CD4-positive, alpha-beta T cell treated with Interleukin-17A for 4 hours (primary cell): ENCODE data around the gene NEAT1.
A peak's percentile ranks its signal among the peaks of the same experiment; 100 is the strongest.

Experiments
- DNase-seq: peaks from one replicate; pipeline ENCODE4 v3.0.0-alpha.2; 2020; ENCODE audit warnings: mixed read lengths

The NEAT1 gene

DNA sequence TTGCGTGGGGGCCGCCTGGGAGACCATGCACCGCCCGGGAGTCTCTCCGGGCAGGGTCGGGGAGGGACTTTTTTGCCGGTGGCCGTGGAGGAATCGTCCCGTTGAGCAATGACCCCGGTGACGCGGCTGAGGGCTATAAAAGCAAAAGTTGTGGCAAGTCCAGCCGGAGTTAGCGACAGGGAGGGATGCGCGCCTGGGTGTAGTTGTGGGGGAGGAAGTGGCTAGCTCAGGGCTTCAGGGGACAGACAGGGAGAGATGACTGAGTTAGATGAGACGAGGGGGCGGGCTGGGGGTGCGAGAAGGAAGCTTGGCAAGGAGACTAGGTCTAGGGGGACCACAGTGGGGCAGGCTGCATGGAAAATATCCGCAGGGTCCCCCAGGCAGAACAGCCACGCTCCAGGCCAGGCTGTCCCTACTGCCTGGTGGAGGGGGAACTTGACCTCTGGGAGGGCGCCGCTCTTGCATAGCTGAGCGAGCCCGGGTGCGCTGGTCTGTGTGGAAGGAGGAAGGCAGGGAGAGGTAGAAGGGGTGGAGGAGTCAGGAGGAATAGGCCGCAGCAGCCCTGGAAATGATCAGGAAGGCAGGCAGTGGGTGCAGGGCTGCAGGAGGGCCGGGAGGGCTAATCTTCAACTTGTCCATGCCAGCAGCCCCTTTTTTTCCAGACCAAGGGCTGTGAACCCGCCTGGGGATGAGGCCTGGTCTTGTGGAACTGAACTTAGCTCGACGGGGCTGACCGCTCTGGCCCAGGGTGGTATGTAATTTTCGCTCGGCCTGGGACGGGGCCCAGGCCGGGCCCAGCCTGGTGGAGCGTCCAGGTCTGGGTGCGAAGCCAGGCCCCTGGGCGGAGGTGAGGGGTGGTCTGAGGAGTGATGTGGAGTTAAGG lies at the start of gene NEAT1:
Gene NEAT1 (plus strand): TSS at position 166 of the 883 bp plus-strand sequence.
- peak; percentile 92 for DNase-seq

DNA sequence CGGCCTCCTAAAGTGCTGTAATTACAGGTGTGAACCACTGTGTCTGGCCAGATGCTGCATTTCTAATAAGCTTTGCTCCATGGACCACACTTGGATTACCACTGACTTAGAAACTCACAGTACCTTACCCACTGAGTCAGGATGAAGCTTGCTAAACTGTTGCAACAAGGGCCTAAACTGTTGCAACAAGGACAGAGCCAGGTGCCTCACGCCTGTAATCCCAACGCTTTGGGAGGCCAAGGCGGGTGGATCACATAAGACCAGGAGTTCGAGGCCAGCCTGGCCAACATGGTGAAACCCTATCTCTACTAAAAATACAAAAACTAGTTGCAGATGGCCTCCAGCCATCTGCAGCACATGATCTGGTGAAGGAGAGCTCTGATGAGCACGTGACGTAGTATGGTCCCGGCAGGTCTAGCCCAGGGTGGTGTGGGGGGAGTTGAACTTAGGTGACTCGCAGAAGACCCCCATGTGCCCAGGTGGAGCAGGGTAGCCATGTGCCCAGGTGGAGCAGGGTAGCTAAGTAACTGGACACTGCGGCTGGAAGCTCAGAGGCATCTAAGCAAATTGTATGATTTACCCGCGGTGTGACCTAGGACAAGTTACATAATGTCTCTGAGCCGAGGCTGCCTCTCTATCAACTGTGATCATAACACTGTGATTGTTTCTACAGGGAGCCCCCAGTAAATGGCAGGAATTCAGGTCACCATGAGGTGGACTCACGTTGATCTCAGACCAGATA lies 48.6 kb upstream of the NEAT1 start:
- no peak for DNase-seq

DNA sequence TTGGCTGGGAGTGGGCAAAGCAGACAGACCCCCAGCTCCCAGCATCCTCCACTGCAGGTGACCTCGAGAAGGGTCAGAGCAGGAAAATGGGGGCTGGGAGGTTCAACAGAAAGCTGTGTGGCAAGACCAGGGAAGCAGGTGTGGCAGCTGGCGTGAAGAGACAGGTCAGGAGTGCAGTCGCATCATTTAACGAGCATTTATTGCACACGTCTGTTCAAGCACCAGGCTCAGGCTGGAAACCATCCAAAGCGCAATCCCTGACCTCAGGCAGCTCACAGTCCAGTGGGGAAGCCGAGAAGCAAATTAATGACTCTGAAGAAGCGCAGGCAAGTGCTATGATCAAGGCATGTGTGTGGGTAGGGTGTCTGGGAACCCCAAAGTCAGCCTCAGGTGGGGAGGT lies 47.6 kb upstream of the NEAT1 start:
- DNase-seq: no peak

DNA sequence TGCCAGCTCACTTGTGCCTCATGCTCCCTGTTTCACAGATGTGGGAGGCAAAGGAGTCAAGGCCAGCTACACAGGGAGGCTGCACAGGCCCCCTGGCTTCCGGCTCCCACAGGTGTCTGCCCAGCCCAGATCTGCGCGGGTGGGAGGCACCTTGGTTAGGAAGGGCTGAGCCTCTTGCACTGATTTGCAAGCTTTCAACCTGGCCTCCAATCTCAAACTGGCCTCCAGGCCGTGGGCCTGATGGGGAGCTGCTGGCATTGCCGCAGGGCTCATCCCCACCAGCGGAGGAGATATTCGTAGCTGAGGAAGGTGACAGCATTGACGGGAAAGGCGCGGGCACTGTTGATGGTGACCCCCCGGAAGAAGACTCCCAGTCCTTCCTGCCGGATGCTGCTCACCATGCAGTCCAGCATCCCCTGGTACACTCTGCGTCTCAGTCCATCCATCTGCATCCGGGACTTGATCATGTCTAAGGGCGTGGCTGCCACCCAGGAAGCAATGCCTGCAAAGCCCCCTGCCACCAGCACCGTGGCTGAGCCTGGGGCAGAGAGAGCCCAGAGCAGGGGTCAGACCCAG lies 46.4 kb upstream of the NEAT1 start:
- no peak for DNase-seq

DNA sequence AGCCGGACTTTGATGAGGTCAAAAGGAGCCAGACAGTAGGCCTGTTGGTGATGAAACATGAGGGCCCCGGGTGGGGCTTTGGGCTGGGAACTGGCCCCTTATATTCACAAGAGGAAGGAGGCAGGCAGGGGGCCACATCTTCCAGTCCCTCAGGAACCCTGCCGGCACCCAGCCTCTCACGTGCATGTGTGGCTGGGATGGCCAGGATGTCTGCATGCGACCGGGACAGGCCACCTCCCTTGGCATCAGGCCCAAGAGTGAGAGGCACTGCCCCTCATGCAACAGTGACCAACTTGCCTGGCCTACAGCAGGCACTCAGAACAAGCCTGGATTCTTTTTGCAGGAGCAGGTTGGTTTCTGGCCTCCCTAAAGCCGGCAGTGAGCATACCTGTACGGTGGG lies 45.6 kb upstream of the NEAT1 start:
- DNase-seq: no peak

DNA sequence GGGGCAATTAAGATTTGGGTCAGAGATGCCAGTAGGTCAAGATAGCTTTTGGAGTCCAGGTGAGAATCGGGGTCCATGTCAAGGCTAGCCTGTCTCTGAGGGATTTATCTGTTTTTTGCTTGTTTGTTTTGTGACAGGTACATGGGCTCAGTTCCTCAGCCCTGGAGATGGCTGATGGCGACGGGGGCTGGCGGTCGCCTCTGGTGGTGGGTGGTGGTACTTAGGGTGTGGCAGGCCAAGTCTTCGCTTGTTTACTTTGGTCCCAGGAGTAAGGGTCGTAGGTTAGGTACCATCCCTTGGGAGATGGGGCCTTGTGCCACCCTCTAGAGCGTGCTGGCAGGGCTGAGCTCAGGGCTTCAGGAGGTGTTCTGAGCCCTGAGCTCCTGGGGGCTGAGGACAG lies 44.8 kb upstream of the NEAT1 start:
- DNase-seq: no peak

DNA sequence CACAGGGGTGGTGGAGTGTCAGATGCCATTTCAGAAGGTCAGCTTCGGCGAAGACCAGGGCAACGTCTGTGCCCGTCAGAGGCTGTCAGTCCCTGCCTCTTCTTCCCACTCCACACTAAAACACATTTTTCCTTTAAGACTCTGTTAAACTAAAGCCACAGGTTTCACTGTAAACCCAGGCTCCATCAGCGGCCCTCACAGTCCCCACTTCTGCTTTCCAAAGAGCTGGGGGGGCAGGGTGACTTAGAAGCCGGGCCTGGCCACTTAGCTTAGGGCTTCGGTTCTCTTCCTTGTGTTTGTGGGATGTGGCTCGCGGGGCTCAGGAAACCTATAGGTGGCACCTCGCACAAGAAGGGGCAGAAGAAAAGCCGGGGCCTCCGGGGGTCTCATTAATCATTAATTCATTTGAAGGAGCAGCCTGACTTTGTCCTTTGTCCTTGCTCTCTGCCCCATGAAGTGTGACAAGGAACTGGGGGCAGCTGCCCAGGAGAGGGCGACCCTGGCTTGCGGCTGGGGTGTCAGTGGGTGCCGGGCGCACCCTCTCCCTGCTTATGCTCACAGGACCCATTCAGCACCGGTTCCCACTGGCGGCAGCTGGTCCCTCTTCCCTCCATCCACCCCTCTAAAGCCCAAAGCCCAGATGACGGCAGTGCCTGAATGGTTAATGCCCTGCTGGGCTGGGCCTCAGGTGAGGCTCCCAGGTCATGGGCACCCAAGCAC lies 44.2 kb upstream of the NEAT1 start:
- DNase-seq: peak; percentile 32

DNA sequence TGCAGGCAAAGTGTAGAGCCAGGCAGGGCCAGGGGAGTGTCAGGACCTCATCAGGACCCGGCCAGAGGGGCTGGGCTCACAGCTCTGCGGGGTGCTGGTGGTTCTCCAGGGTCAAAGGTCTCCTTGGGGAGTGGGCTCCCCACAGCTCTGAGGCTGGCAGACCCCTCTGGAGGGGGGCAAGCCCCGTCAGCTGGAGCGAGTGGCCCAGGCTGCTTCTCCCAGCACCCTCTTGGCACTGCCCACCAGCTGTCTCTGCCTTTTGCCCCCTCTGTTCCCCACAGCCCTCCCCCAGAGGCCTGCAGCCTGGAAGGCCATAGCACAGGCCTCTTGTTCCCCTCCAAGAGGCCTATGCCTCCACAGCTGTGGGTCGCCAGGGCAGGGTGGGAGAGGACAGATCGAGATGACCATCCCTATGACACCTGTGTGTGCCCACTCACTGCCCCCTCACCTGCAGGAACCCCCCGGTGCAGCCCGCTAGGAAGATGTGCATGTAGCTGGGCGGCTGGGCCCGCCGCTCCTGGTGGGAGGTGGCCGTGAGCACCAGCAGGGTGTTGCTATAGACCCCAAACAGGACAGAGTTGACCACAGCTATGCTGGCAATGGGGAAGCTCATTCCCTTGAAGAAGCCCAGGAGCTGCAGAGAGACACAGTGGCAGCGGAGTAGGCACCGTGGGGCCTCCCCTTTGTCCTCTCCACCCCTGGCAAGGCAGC lies 43.5 kb upstream of the NEAT1 start:
- DNase-seq: no peak

DNA sequence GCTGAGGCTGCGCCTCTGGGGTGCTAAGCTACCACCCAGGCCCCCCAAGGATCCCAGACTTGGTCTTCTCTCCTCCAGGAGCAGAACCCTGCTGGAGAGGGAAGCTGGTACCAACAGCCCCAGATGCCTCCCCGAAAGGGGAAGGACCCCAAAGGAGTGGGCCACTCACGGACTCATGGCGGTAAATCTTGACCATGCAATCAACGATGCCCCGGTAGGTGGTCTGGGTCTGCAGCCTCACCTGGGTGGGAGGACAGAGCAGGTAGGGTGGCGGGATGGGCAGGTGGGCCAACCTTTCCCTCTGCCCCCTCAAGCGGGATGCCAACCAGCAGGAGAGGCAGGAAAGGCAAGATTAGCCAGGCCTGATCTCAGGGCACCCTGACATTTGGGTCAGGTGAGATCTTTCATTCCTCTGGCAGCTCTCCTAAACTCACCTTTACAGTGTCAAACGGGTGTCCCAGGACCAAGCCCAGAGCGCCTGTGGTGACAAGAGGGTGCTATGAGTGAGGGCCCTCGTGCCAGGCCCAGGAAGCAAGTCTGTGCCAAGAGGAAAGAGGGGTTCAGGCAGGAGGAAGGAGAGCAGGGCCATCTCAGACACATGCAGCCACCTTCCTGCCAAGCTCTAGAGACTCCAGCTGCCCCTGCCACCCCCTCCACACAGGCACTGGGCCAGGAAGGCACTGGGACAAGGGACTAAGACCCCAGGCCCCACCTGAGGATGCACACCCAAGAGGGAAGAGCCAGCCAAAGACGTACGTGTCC lies 42.7 kb upstream of the NEAT1 start:
- no peak for DNase-seq

DNA sequence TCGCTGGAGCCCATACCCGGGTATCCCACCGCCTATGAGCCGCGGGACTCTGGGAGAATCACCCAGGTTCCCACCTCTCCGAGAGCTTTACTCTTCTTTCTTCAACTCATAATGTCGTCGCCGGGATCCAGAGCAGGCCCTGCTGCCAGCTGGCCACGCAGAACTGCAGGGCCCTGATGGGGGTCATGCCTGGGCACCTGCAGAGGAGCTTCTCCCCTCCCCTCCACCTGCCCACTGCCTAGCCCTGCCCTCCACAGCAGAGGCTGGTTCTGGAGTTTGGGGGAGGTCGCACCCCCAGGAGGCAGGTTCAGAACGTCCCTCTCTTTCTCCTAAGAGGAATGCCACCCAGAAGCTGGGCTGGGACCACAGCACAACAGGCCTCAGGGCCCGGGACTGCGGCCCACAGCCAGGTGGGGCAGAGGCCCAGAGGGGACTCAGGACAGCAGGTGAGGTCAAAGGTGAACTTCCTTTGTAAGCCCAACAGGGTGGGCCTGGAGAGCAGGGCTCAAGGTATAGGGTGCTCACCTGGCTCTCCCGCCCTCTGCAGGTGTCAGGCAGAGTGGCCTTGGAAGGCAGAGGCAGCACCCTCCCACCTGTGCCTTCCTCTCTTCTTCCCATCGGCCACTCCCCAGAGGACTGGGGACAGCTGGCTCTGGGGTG lies 42.0 kb upstream of the NEAT1 start:
- DNase-seq: no peak

DNA sequence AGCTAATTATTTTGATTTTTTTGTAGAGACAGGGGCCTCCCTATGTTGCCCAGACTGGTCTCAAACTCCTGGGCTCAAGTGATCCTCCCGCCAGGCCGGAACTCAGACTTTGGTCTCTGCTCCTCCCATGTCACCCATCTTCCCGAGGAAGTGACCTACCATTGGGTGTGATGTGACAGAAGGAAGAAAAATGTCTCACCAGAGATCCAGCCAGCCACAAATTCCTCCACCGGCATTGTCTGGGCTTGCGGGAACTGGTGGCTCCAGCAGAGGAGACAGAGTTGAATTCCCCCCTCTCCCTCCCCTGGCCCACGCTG lies 40.9 kb upstream of the NEAT1 start:
- no peak for DNase-seq

DNA sequence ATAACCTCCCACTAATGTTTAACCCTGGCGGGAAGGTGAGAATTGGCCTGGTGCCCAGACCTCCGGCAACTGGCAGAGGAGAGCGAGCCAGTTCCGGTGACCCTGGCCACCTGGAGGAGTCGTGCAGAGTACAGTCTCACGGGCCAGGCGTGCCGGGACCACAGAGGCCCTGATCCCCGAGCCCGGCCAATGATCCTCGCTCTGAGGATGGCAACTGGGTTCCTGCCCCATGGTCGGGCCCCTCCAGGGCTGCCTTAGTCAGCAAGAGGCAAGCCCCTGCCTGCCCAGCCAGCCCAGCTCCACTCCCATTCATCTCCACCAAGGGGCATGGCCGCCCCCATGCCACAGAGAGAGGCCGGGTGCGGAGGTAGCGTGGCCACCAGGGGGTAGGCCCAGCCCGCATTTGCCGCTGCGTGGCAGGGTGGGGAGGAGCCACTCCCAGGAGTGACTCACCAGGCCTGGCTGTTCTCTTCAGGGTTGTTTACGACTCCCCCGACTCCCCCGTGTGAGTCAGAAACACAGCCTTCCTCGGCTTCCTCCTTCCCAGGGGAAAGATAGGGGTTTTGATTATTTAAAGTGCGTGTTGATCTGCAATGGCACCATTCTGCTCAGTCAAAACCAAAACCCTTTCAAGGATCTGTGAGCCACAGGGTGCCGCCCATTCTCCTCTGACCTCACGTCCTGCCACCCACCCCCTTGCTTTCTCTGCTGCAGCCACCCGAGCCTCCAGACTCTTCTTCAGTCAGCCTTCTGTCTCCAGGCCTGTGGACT lies 40.4 kb upstream of the NEAT1 start, which contains the start of gene SLC25A45:
Gene SLC25A45 (minus strand): TSS at position 614 of the 771 bp plus-strand sequence. CDS start 695 bp downstream, outside the sequence.
- DNase-seq: peak; percentile 96

DNA sequence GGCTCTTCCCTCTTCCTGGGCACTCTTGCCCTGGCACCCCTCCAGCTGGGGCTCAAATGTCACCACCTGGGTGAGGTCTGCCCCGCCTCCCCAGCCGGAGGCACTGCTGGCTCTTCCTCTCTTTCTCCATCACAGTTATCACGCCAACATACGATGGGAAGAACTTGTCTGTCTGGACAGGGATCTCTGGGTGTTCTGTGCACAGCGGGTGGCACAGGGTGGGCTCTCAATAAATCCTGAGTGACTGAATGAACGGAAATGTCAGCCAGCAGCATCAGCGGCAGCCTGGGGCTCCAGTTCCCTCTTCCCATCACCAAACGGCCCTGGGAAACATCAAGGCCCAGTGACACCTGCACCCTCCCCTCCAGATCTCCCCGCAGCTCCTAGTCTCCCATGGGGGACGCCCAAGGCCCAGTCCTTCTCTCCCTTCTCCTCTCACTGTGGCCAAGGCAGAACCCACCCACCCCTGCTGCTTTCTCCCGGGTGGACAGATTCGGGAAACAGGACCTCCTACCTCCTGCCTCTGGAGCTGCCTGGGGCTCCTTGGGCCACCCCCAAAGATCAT lies 39.7 kb upstream of the NEAT1 start:
- no peak for DNase-seq

DNA sequence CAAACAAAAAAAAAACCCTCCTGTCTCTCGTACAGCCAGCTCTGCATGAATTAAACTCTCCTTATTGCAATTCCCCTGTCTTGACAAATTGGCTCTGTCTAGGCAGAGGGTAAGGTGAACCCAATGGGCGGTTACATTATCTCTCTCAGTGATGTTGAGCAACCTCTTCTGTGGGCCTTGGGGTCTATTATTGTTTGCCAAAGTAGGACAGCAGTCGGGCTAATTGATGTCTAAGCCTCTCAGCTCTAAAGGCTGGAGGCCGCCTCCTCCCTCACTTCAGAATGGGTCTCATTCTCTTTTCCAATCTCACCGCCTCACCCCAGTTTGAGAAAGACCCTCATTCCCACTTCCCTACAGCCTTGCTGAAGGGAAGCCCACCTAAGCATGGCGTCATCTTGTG lies 38.8 kb upstream of the NEAT1 start:
- no peak for DNase-seq

DNA sequence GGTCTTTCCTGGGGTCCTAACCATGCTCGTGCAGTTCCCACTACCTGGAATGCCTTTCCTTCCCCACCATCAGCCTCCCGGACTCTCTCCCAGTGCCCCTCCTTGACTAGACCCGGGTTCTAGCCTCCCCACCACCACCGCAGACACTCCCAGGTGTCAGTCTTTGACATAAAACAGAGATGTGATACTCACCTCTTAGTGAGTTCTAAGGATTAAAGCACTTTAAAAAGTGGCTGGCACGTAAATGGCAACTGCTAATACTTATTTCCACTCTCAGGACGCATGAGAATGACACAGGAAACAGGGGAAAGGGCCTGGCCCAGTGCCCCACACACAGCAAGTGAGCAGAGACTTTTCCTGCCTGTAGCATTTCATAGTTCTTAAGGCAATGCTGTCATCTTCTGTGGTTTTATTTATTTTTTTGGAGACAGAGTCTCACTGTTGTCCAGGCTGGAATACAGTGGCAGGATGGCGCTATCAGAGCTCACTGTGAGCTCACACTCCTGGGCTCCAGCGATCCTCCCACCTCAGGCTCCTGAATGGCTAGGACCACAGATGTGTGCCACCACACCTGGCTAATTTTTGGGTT lies 38.2 kb upstream of the NEAT1 start:
- peak; percentile 50 for DNase-seq

DNA sequence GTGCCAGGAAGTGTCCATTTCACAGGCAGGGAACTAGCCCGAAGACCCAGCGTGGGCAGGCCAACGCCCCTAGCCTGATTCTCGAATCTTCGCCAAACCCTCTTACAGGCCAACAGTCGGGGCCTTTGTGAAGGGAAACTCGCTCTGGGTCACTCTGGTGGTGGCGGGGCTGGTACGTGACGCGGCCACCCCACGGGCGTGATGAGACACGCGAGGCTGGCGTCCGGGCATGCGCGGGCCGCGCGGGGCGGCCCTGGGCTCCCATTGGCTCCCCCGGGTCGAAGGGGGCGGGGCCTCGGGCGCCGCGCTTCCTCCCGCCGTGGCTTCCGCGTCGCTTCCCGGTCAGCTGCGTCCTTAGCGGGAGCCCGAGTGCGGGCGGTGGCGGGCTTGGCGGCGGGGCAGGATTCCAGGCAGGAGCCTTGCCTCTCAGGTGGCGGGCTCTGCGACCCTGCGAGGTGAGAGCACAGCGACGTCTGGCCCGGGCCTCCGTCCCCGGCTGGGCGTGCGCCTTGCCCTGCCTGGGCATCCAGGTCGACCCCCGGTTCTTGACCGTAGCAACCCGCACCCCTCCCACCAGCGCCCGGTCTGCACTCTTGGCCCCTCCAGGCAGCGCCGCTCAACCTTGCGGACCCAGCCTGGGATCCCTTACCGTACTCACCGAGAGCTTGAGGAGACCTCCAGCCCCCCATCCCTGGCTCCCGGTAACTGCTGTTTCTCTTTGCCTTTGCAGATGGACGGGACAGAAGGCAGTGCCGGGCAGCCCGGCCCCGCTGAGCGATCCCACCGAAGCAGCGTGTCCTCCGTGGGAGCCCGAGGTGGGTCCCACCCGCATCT lies 36.1 kb upstream of the NEAT1 start, which contains the start of gene FRMD8:
Gene FRMD8 (plus strand): TSS at position 331 of the 834 bp plus-strand sequence. CDS start 400 bp downstream, at position 731.
- DNase-seq: peak; percentile 96

DNA sequence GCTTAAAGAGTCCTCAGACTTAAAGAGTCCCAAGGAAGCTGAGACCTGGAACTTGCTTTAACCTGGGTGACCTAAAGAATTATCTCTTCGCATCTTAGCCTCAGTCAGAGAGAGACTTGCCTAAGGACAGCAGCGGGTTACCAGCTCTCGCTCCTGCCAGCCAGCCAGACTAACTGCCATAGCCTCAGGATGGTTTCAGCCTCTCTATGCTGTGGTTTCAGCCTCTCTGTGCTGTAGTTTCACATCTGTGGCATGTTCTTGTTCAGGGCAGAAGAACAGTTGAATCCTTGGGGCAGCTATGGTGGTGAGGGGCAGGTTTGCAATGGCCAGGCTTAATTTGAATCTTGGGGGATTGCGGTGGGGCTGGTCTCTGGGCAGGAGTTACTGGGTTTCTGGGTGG lies 33.9 kb upstream of the NEAT1 start:
- no peak for DNase-seq

DNA sequence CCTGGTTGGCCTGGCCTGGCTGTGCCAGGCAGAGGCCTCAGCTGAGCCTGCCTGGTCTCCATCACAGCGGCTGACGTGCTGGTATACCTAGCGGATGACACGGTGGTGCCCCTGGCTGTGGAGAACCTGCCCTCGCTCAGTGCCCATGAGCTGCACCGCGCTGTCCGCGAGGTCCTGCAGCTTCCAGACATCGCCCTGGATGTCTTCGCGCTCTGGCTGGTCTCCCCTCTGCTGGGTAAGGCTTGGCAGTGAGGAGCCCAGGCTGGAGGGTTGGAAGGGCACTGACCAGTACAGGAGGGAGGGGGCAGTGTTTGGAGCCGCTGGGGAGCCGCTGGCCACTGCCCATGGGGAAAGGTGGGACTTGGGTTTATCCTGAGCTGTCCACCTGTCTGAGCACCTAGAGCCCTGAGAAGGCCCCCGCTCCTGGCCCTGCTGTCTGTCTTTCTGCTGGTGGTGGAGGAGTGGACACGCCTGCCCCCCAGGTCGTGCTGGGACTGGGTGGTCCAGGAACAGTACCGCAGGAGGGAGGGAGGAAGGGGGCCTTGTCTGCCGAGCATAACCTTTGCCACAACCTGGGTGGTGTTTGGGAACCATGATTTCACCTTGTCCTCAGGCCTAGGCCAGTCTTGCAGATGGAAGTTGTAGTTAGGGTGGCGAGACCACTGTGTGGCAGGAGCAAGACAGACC lies 33.2 kb upstream of the NEAT1 start:
- DNase-seq: no peak
